Measurements from ENCODE around the gene SAFB2. TPM values are rescaled to one million over a fixed set of nuclear protein-coding genes. Genes with fewer than 3 reads are reported as not detected.

SAFB2 gene
- total RNA-seq, 4 donors from 2014 or later, result 13.7 to 19.8 (median 18.4) TPM

DNA sequence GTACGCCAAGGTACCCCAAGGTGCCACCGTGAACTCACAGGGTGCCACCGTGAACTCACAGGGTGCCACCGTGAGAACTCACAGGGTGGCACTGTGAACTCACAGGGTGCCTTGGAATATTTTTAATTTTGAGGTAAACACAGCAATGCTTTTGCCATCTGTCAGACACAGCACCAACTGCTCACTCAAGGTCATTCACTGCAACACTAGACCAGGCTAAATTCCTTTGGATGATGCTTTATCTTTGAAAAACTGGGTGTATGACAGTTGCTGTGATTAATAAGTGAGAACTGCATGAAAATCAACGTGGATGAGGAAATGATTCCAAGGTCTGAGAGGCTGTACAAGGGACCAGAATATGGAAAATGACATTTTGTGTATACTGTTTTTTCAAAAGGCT, 18.9 kb downstream of the SAFB2 start:
- intact Hi-C loops (cut with DNase I; ENCODE audit: low total_unique reads) (no loop called here), in situ Hi-C loops (cut with MboI; ENCODE audit: low sequenced_read_pairs in 4 of 4) (no loop called here)
- Histone ChIP-seq H3K4me3 (no peak overlapping the region), H3K27ac (no peak overlapping the region), H3K36me3 (peaks cover 0 to 99% of the 10 kb centered on the region in 2 donors), H3K27me3 (no peaks in the 10 kb centered on the region), H3K9me3 (no peaks in the 10 kb centered on the region), H3K4me1 (no peaks in the 10 kb centered on the region)
- DNase-seq (no peak), ATAC-seq (no peak)
- TF ChIP-seq, protein P1, sequence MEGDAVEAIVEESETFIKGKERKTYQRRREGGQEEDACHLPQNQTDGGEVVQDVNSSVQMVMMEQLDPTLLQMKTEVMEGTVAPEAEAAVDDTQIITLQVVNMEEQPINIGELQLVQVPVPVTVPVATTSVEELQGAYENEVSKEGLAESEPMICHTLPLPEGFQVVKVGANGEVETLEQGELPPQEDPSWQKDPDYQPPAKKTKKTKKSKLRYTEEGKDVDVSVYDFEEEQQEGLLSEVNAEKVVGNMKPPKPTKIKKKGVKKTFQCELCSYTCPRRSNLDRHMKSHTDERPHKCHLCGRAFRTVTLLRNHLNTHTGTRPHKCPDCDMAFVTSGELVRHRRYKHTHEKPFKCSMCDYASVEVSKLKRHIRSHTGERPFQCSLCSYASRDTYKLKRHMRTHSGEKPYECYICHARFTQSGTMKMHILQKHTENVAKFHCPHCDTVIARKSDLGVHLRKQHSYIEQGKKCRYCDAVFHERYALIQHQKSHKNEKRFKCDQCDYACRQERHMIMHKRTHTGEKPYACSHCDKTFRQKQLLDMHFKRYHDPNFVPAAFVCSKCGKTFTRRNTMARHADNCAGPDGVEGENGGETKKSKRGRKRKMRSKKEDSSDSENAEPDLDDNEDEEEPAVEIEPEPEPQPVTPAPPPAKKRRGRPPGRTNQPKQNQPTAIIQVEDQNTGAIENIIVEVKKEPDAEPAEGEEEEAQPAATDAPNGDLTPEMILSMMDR (IDR thresholded peaks at IDR 0.05 in 4 of 5, conservative IDR thresholded peaks at IDR 0.05 in 1 of 5), result no peak
- TF ChIP-seq POLR2A (IDR thresholded peaks at IDR 0.05), result no peak

DNA sequence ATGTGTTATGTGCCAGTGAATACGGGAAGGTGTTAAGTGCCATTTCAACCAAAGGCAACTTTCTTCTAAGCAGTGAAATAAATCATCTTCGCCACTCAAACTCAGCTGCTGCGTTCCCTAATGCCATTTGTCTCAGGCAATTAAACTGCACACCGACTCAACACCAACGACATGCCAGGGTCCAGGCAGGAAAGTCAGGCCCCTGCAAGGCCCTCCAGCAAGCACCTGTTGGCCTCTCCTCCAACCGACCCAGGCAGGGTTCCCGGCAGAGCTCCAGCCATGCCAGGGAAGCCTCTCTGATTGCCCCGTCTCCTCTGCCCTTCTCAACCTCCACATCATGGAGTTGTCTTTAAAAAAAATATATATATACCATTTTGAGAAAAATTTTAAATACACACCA, 21.8 kb downstream of the SAFB2 start:
- intact Hi-C loops (cut with DNase I; ENCODE audit: low total_unique reads), result no loop called here
- Histone ChIP-seq H3K36me3 (peaks cover 3 to 99% of the 10 kb centered on the region in 2 donors), H3K27me3 (no peaks in the 10 kb centered on the region), H3K27ac (no peak overlapping the region), H3K4me3 (no peak overlapping the region), H3K9me3 (no peaks in the 10 kb centered on the region), H3K4me1 (no peaks in the 10 kb centered on the region)
- in situ Hi-C loops (cut with MboI; ENCODE audit: low sequenced_read_pairs in 4 of 4), result no loop called here
- TF ChIP-seq POLR2A (IDR thresholded peaks at IDR 0.05), result no peak
- TF ChIP-seq, protein P1 (IDR thresholded peaks at IDR 0.05 in 4 of 5, conservative IDR thresholded peaks at IDR 0.05 in 1 of 5), result no peak
- DNase-seq (no peak), ATAC-seq (no peak)

DNA sequence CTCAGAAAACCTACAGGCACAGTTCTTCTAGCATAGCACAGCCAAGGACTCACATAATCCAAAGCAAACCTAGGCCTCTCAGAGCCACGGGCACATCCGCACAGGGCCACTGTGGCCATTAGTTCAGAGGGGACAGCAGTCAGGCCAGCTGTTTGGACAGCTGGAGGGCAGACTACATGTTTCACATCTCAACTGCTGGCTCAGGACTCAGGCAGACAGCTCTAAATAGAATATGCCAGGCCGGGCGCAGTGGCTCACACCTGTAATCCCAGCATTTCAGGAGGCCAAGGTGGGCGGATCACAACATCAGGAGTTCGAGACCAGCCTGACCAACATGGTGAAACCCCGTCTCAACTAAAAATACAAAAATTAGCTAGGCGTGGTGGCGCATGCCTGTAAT, 26.8 kb downstream of the SAFB2 start:
- Histone ChIP-seq H3K36me3 (peaks cover 6 to 100% of the 10 kb centered on the region in 2 donors), H3K9me3 (no peaks in the 10 kb centered on the region), H3K4me3 (no peak overlapping the region), H3K27ac (no peak overlapping the region), H3K27me3 (no peaks in the 10 kb centered on the region), H3K4me1 (no peaks in the 10 kb centered on the region)
- in situ Hi-C loops (cut with MboI; ENCODE audit: low sequenced_read_pairs in 4 of 4) (loop anchor here in 1 of 4 donors (25.0 kb wide), 1 partner anchor 533 kb away; no protein-coding TSS in a partner anchor), intact Hi-C loops (cut with DNase I; ENCODE audit: low total_unique reads) (no loop called here)
- TF ChIP-seq, protein P1 (IDR thresholded peaks at IDR 0.05 in 4 of 5, conservative IDR thresholded peaks at IDR 0.05 in 1 of 5), result no peak
- no peak for TF ChIP-seq POLR2A (IDR thresholded peaks at IDR 0.05)
- DNase-seq (no peak), ATAC-seq (no peak)

DNA sequence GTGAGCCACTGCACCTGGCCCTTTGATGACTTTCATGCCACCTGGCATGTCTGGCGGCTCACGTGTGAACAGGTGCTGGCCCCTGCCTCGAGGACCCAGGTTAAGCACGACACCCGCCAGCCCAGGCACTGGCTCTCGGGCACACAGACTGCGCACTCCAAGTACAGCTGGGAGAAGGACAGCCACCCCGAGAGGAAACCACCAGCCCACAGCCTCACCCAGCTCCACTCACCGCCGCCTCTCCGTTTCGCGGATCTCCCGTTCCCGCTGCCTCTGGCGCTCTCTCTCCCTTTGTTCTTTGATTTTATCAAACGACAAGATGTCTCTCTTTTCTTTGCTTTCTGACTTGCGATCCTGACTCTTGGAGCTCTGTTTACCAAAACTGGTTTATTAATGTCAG, 27.4 kb downstream of the SAFB2 start:
- H3K27ac ChIP-seq, result no peak overlapping the region
- H3K36me3 ChIP-seq, result peaks cover 6 to 100% of the 10 kb centered on the region in 2 donors
- H3K9me3 ChIP-seq, result no peaks in the 10 kb centered on the region
- no peak overlapping the region for H3K4me3 ChIP-seq
- in situ Hi-C loops (cut with MboI; ENCODE audit: low sequenced_read_pairs in 4 of 4), result loop anchor here in 1 of 4 donors (25.0 kb wide), 1 partner anchor 533 kb away; no protein-coding TSS in a partner anchor
- H3K27me3 ChIP-seq, result no peaks in the 10 kb centered on the region
- DNase-seq (no peak), ATAC-seq (no peak)
- H3K4me1 ChIP-seq, result no peaks in the 10 kb centered on the region
- intact Hi-C loops (cut with DNase I; ENCODE audit: low total_unique reads), result no loop called here
- no peak for TF ChIP-seq POLR2A (IDR thresholded peaks at IDR 0.05)
- TF ChIP-seq, protein P1 (IDR thresholded peaks at IDR 0.05 in 4 of 5, conservative IDR thresholded peaks at IDR 0.05 in 1 of 5), result no peak

DNA sequence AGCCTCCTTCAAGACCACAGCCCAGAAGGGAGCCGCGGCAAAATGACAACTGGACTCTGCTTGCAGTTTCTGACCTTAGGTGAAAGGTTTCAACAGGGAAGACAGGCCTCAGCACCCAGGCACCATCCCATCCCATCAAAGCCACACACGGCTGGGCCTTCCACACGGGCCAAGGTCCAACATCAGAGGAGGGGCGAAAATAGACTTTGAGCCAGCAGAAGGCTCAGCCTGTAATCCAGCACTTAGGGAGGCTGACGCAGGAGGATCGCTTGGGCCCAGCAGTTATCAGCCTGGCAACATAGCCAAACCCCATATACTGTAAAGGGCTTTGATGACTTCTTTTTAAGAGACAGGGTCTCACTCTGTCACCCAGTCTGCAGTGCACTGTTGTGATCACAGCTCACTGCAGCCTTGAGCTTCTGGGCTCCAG, 28.0 kb downstream of the SAFB2 start:
- Histone ChIP-seq H3K36me3 (peaks cover 6 to 100% of the 10 kb centered on the region in 2 donors), H3K4me1 (no peaks in the 10 kb centered on the region), H3K27ac (no peak overlapping the region), H3K4me3 (no peak overlapping the region), H3K9me3 (no peaks in the 10 kb centered on the region), H3K27me3 (no peaks in the 10 kb centered on the region)
- TF ChIP-seq, protein P1 (IDR thresholded peaks at IDR 0.05 in 4 of 5, conservative IDR thresholded peaks at IDR 0.05 in 1 of 5), result no peak
- no peak for TF ChIP-seq POLR2A (IDR thresholded peaks at IDR 0.05)
- in situ Hi-C loops (cut with MboI; ENCODE audit: low sequenced_read_pairs in 4 of 4), result loop anchor here in 1 of 4 donors (25.0 kb wide), 1 partner anchor 532 kb away; no protein-coding TSS in a partner anchor
- intact Hi-C loops (cut with DNase I; ENCODE audit: low total_unique reads), result no loop called here
- ATAC-seq (no peak), DNase-seq (no peak)
